Stimulated activated CD4-positive, alpha-beta T cell treated with anti-CD3 and anti-CD28 coated beads, Interleukin-2, amount 100 ng/mL, for 4 hours (primary cell): Measurements from ENCODE around the gene CHRM4.

Source experiments
- DNase-seq: peaks from one replicate; pipeline ENCODE4 v3.0.0-alpha.2; 2020; ENCODE audit warnings: low read depth

Gene CHRM4

GRCh38 chr11:46402957-46403902 lies 11.7 kb upstream of the CHRM4 start:
- no peak for DNase-seq

DNA sequence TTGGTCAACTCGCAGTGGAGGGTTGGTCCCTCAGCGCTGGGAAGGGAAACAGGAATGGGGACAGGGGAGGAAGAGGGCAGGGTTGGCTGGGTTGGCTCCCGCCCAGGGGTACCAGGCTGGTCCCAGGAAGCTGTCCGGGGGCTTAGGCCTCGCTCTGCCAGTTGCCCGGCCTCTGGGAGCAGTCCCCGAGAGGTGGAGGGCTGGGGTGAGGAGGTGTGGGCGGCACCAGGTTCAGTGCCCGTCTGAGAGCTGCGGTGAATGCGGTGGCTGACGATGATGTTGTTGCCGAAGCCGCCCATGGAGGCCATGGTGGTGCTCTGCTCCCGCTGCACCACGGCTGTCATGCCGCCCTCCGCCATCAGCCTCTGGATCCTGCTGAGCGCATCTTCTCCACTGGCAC lies 6.0 kb upstream of the CHRM4 start:
- DNase-seq = no peak

- no peak for DNase-seq
These were observed 2.2 kb upstream of the CHRM4 start for GRCh38 chr11:46393759-46394158.

DNA sequence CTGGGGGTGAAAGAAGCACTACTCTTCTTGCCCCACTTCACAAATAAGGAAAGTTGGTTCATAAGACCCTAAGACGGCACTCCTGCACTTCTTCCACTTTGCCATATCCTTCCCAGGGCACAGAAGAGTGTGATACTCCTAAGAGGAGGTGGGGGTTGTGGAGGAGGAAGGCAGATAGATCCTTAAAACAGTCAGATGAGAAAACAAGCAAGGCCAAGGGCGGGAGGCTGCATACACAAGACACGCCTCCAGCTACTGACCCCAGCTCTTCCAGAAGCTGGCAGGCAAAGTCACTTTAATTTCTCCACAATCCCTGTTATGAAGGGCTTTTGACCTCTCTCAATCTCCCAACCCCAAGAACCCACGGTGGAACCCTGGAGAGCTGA lies 1.6 kb upstream of the CHRM4 start:
- no peak for DNase-seq

DNA sequence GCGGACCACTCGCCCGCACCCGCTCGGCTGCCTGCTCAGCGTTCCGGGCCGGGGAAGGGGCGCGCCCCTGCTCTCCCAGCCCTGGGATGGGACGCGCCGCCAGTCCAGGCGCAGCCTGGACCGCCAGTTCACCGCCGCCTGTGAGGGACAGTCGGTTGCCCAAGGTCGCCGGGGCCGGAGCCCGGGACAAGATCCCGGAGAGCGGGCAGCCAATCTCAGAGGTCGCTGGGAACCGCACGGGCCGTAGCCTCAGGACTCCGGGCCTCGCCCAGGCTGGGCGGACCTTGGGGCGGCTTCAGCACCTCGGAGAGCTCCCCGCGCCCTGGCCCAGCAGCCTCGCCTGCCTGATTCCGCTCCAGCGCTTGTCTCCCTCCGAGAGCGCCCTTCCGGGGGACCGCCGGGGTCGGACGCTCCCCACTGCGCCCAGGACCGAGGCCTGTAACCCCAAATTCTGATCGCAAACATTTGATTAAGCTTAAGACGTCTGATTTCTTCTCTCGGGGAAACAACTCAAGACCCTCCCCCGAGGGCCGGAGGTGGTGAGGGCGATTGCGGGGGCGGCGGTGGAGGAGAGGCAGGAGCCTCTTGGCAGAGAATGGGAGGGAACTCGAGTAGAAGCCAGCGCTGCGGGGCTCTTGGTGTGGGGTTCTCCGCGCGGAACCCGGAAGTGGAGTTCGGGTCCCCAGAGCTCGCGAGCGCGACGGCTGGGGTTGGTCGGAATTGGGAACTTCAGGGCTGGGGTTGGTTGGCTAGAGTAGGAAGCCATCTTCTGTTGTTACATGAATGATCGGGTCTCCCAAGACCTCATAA lies 1.1 kb upstream of the CHRM4 start:
- peak; percentile 45 for DNase-seq

DNA sequence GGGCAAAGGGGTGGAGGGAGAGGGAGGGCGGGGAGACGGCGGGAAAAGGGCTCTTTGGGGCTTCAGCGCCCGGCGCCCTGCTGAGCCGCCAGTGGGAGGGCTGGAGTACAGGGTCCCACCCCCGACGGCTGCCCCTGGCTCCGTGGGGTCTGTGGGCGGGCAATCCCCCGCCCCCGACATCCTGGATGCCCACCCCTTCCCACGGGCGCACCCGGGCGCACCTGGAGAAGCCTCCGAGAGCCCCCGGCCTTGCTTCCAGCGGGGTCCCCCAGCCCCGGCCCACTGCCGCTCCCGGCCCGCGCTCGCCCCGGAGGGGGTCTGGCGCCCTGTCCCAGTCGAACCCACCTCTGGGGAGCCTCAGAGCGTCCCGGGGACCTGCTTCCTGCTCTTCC lies 394 bp downstream of the CHRM4 start:
- no peak for DNase-seq

- DNase-seq = no peak
These were observed 1.0 kb downstream of the CHRM4 start for GRCh38 chr11:46390331-46391171.

DNA sequence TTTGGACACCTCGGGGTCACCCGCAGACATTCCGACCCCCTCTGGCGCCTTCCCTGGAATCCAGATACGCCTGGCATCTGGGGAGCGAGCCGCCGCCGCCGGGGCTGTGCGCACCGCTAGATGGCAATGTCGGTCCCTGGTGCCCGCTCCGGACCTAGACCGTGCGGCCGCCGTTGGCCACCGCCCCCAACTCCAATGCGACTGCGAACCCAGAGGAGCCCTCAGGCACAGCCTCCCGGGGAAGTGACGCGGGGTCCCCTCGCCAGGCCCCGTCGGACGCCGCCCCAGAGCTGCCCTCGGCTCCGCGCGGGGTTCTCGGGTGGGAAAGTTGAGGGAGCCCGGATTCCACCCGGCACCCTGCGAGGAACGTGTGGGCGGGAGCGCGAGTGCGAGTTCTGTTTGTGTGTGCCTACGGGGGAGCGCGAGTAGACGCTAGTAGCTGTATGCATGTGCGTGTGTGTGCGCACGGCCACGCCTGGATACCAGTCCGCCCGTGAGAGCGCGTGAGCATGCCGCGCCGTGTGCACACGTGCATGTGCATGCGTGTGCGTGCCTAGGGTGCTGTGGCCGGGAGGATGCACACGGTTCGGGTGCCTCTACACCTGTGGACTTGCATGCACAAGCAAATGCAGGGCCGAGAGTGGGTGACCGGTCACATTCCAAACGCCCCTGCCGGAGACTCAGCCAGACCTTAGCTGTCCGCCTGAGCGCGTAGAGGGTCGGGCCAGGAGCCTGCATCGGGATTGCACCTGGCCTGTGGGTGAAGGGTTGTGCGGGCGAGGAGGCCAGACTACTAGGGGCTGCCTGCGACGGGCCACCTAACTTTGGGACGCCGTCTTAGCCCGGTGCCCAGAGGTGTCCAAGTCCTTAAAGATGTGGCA lies 1.9 kb downstream of the CHRM4 start:
- no peak for DNase-seq

DNA sequence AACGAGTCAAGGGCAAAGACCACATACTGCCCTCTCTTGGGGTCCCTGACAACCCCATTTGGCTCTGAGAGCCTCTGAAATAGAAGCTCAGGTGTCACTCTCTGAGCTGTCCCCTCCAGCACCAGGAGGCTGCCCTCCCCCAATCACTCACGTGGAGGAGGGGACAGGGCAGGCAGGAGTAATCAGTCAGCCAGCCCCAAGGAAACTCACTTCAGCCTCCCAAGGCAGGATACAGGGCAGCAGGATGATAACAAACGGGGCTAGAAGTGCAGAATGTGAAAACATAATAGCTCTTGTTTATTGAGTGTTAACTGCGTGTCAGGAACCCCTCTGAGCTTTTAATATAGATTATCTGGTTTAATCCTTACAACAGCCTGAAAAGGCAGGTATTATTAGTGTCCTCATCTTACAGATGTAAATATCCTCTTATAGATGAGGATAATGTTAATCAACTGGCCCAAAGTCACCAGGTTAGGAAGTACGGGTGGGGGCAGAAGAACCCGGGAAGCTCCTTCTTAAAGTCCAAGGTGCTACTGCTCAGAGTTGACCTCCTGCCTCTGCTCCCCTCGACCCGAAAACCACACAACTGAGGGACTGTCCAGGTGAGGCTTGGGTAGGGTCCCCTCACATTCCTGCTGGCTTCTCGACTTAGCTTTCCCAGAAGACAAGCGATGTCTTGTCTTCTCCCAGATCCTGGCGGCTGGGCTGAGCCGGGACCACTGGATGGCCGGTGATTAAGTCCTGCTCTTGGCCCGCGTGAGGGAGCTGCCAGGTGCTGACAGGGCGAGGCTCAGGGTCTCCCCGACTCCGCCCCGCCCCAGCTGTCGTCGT lies 2.7 kb downstream of the CHRM4 start:
- no peak for DNase-seq

GRCh38 chr11:46387919-46388618 lies 3.5 kb downstream of the CHRM4 start:
- DNase-seq = no peak

DNA sequence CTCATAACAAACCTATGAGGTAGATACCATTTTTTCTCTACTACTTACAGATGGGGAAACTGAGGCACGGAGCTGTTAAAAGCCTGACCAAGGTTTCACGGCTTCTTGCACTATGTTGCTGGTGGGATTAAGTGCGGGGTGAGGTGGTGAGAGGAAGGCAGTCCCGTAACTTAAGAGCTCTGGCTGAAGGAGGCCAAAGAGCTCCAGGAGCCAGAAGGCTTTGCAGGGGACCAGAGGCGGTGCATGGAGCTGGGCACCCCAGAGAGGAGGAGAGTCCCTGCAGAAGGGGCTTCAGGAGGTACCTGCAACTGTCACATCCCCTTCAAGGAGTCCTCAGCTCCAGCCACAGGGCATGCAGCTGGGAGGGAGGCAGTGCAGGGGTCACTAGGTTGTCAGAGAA lies 4.1 kb downstream of the CHRM4 start:
- no peak for DNase-seq

DNA sequence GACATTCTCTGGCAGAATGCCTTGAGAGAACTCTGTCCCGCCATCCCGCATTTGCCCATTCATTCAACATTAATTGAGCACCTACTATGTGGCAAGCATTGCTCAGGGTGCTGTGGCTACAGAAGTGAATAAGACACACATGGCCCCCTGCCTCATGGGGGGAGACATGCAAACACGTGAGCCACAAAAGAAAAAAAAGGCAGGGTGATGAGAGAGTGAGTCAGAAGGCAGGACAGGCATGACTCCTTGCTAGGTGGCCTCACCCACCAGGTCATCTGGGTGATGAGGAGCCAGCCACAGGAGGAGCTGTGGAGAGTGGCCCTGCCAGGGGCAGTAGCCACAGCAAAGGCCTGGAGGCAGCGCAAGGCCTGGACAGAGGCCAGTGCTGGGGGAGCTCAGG lies 4.9 kb downstream of the CHRM4 start:
- no peak for DNase-seq

GRCh38 chr11:46386005-46386578 lies 5.5 kb downstream of the CHRM4 start:
- no peak for DNase-seq

GRCh38 chr11:46385169-46386004 lies 6.2 kb downstream of the CHRM4 start:
- DNase-seq = no peak

- DNase-seq = no peak
These were observed 7.4 kb downstream of the CHRM4 start for GRCh38 chr11:46383974-46384701.

DNA sequence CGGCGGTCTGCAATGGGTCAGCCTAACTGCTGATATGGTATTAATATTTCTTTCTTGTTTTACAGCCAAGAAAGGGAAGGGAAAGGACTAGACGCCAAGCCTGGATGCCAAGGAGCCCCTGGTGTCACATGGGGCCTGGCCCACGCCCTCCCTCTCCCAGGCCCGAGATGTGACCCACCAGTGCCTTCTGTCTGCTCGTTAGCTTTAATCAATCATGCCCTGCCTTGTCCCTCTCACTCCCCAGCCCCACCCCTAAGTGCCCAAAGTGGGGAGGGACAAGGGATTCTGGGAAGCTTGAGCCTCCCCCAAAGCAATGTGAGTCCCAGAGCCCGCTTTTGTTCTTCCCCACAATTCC lies 8.2 kb downstream of the CHRM4 start:
- no peak for DNase-seq

DNA sequence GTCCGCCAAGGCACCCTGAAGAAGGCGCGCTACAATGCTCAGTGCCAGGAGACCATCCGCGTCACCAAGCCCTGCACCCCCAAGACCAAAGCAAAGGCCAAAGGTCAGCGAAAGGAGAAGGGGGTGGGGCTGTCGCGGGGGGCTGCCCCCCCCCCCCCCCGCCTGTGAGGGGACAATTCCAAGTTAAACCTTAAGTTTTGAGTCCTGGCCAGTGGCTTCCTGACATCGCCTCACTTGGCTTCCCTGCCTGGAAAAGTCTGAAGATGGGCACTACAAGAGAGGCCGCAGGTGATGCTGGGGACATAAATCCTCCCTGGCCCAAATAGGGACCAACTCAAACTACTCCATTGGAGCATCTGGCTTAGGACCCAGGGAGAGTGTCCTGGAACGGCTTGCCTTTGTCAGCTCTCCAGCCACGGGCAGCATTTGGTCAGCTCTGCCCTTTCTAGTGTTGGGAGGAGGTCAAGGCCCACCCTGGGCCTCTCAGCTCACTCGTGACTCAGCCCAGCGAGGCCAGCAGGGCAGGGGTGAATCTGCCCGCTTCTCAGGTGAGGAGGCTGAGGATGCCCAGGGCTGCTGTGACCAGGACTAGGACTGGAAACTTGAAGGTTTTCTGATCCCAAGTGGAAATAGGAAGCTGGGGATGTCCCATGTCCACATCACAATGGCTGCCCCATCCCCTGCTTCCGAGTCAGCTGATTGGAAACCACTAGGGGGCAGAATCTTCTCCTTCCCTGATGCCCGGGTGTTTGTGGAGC lies 8.8 kb downstream of the CHRM4 start:
- no peak for DNase-seq
